ENCODE results near the gene ZNF441. TPM values are rescaled to one million over a fixed set of nuclear protein-coding genes. Genes with fewer than 3 reads are reported as not detected.

Gene ZNF441
- total and polyA plus RNA-seq, 2 of the 4 experiments (the other 2 are of a cell fraction): 2.8 to 9.7 TPM

DNA sequence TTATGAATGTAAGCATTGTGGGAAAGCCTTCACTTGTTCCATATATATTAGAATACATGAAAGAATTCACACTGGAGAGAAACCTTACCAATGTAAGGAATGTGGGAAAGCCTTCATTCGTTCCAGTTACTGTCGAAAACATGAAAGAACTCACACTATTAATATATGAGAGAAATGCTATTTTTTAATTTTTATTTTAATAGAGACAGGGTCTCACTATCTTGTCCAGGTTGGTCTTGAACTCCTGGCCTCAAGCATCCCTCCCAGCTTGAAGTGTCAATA is 40.2 kb downstream of the ZNF441 start:
- intact Hi-C loops (cut with micrococcal nuclease): no loop called here
- POLR2A ChIA-PET (ENCODE audit: unreplicated experiment): no interaction called here

More for the DNA sequence above, 40.2 kb downstream of the ZNF441 start:
- no peak overlapping the region for H3K14ac ChIP-seq (replicated peaks; ENCODE audit: low read depth, low read length)
- no peak overlapping the region for H3K4me3 ChIP-seq (ENCODE audit: insufficient read depth, low read depth, low read length)
- no peak overlapping the region for H2BK20ac ChIP-seq (ENCODE audit: low read depth, low read length)
- dilution Hi-C loops (cut with HindIII; ENCODE audit: low sequenced_read_pairs, unreplicated experiment) (no loop called here), in situ Hi-C loops (cut with MboI; ENCODE audit: low sequenced_read_pairs) (no loop called here)
- no peak overlapping the region for H2BK5ac ChIP-seq (ENCODE audit: low read depth, low read length, poor library complexity, severe bottlenecking)
- H3K56ac ChIP-seq (ENCODE audit: extremely low read depth, insufficient read depth, low read length): no peak overlapping the region
- no peaks in the 10 kb centered on the region for H3K79me1 ChIP-seq (ENCODE audit: low read depth in 1 of 2, low read length in 2 of 2)
- H3K9me3 ChIP-seq (ENCODE audit: control insufficient read depth, insufficient read depth, low read length): peaks cover 45% of the 10 kb centered on the region
- H2BK15ac ChIP-seq (ENCODE audit: low read depth, low read length): no peak overlapping the region
- peaks cover 22% of the 10 kb centered on the region for H3K36me3 ChIP-seq (ENCODE audit: control insufficient read depth, insufficient read depth, low read length)
- H4K5ac ChIP-seq (ENCODE audit: low read depth, low read length): no peak overlapping the region
- no peak overlapping the region for H3K9ac ChIP-seq (ENCODE audit: low read depth, low read length)
- no peak overlapping the region for H4K8ac ChIP-seq (ENCODE audit: low read depth in 2 of 2, low read length in 2 of 2)
- no peak overlapping the region for H3K4me2 ChIP-seq (ENCODE audit: low read depth, low read length)
- H3K4me1 ChIP-seq (ENCODE audit: control insufficient read depth, insufficient read depth, low read length): no peaks in the 10 kb centered on the region
- no peaks in the 10 kb centered on the region for H3K27me3 ChIP-seq (ENCODE audit: control insufficient read depth, insufficient read depth, low read length)
- H2AK9ac ChIP-seq (replicated peaks; ENCODE audit: low read depth, low read length, poor library complexity): no peak overlapping the region
- DNase-seq: no peak
- no CpG with 5 or more reads among the region's 2 CpGs for WGBS, 2 experiments (ENCODE audit: extremely low coverage in 2 of 2, insufficient read length in 1 of 2)
- H3K9me1 ChIP-seq (ENCODE audit: insufficient read depth, low read length): no peaks in the 10 kb centered on the region
- H3K23ac ChIP-seq (ENCODE audit: low read depth, low read length): no peak overlapping the region
- no peak overlapping the region for H3K27ac ChIP-seq (ENCODE audit: insufficient read depth, low read length)
- H4K91ac ChIP-seq (ENCODE audit: insufficient read depth, low read depth, low read length): no peak overlapping the region
- H3K18ac ChIP-seq (ENCODE audit: low read depth, low read length): no peak overlapping the region
- H2BK120ac ChIP-seq (ENCODE audit: low read depth, low read length): no peak overlapping the region
- CTCF ChIA-PET: no interaction called here
- TF ChIP-seq CEBPB (IDR thresholded peaks at IDR 0.05; ENCODE audit: low read depth, low read length) (no peak), CHD1 (IDR thresholded peaks at IDR 0.05; ENCODE audit: low read depth, low read length) (no peak), RCOR1 (IDR thresholded peaks at IDR 0.05; ENCODE audit: insufficient replicate concordance, low read length) (no peak), BHLHE40 (IDR thresholded peaks at IDR 0.05; ENCODE audit: low read depth, low read length) (no peak), MXI1 (IDR thresholded peaks at IDR 0.05; ENCODE audit: borderline replicate concordance, low read depth, low read length) (no peak)
- no peaks in the 10 kb centered on the region for H4K20me1 ChIP-seq (ENCODE audit: insufficient read depth, low read length)
- no peak for ATAC-seq (ENCODE audit: low read depth)
- no peak overlapping the region for H2AK5ac ChIP-seq (ENCODE audit: low read depth, low read length)
- BruUV-seq (replicated peaks): no TSS peak
- no peak overlapping the region for H2AFZ ChIP-seq (replicated peaks; ENCODE audit: low read length, poor library complexity)
- no peak overlapping the region for H3K4ac ChIP-seq (ENCODE audit: low read depth, low read length)
